DOHH2 (cell line): ENCODE data around the gene SH3TC2.

Experiments
- CTCF ChIP-seq: fragments of 200-600 bp; sonication (generic); IDR thresholded peaks from one replicate; pipeline ENCODE4 v1.5.1; 2014; ENCODE audit warnings: antibody characterized with exemption, mild to moderate bottlenecking, low read depth, low read length; ENCODE audit not compliant: poor library complexity, severe bottlenecking
- EZH2phosphoT487 ChIP-seq: fragments of 200-600 bp; sonication (generic); IDR thresholded peaks from 2 replicates; pipeline ENCODE4 v1.6.1; 2017; ENCODE audit warnings: borderline replicate concordance, mild to moderate bottlenecking, antibody characterized with exemption, low read length, moderate library complexity, mixed read lengths

GRCh38 chr5:149071756-149072155 is 8.9 kb upstream of the SH3TC2 start:
- TF ChIP-seq CTCF (no peak), EZH2phosphoT487 (no peak)
